ENCODE measurements around the gene SPSB4.

The SPSB4 gene

GRCh38 chr3:141076036-141076773 lies 25.1 kb downstream of the SPSB4 start:
- peak; percentile 40 for DNase-seq (ENCODE audit: low spot score)

GRCh38 chr3:141076797-141077571 lies 25.8 kb downstream of the SPSB4 start:
- peak; percentile 65 for DNase-seq (ENCODE audit: low spot score)

- DNase-seq (ENCODE audit: low spot score): no peak
Measured at GRCh38 chr3:141077631-141078030, 26.5 kb downstream of the SPSB4 start.

GRCh38 chr3:141078200-141078599 lies 27.1 kb downstream of the SPSB4 start:
- no peak for DNase-seq (ENCODE audit: low spot score)

- no peak for DNase-seq (ENCODE audit: low spot score)
Measured at GRCh38 chr3:141080431-141080830, 29.3 kb downstream of the SPSB4 start.

GRCh38 chr3:141081141-141081795 lies 30.1 kb downstream of the SPSB4 start:
- DNase-seq (ENCODE audit: low spot score): no peak

- no peak for DNase-seq (ENCODE audit: low spot score)
Measured at GRCh38 chr3:141082064-141082463, 30.9 kb downstream of the SPSB4 start.

GRCh38 chr3:141083226-141083625 lies 32.1 kb downstream of the SPSB4 start:
- no peak for DNase-seq (ENCODE audit: low spot score)

- no peak for DNase-seq (ENCODE audit: low spot score)
Measured at GRCh38 chr3:141083836-141084649, 32.9 kb downstream of the SPSB4 start.

- no peak for DNase-seq (ENCODE audit: low spot score)
Measured at GRCh38 chr3:141085343-141086070, 34.4 kb downstream of the SPSB4 start.

GRCh38 chr3:141086188-141086587 lies 35.0 kb downstream of the SPSB4 start:
- DNase-seq (ENCODE audit: low spot score): no peak

- DNase-seq (ENCODE audit: low spot score): no peak
Measured at GRCh38 chr3:141087076-141087777, 36.1 kb downstream of the SPSB4 start.

GRCh38 chr3:141087778-141088130 lies 36.6 kb downstream of the SPSB4 start:
- no peak for DNase-seq (ENCODE audit: low spot score)

- DNase-seq (ENCODE audit: low spot score): no peak
Measured at GRCh38 chr3:141089339-141090152, 38.4 kb downstream of the SPSB4 start.

- peak; percentile 50 for DNase-seq (ENCODE audit: low spot score)
Measured at GRCh38 chr3:141091426-141091825, 40.3 kb downstream of the SPSB4 start.

GRCh38 chr3:141092663-141093062 lies 41.5 kb downstream of the SPSB4 start:
- no peak for DNase-seq (ENCODE audit: low spot score)

GRCh38 chr3:141093397-141093796 lies 42.2 kb downstream of the SPSB4 start:
- no peak for DNase-seq (ENCODE audit: low spot score)

- peak; percentile 35 for DNase-seq (ENCODE audit: low spot score)
Measured at GRCh38 chr3:141093971-141094684, 43.0 kb downstream of the SPSB4 start.

Measured in Ammon's horn (tissue), 1 donor.